ENCODE measurements around the gene F2R.
"Not testable (repeated sequence)": the region's sequence is repeated elsewhere in the genome, so short reads cannot be mapped to it uniquely, and the experiment has no call there.

The F2R gene

GRCh38 chr5:76720988-76721569 lies 5.2 kb downstream of the F2R start:
- no peak for DNase-seq

- DNase-seq, result no peak
Observed at GRCh38 chr5:76723266-76723665, 7.3 kb downstream of the F2R start.

GRCh38 chr5:76723906-76724305 lies 8.0 kb downstream of the F2R start:
- DNase-seq, result no peak

GRCh38 chr5:76724871-76725270 lies 8.9 kb downstream of the F2R start:
- no peak for DNase-seq

GRCh38 chr5:76728965-76729364 lies 13.0 kb downstream of the F2R start:
- no peak for DNase-seq

GRCh38 chr5:76729373-76730290 lies 13.7 kb downstream of the F2R start:
- no peak for DNase-seq

GRCh38 chr5:76732405-76733048 lies 16.6 kb downstream of the F2R start:
- no peak for DNase-seq

- DNase-seq, result no peak
Observed at GRCh38 chr5:76733049-76733417, 17.1 kb downstream of the F2R start.

GRCh38 chr5:76735762-76736545 lies 20.0 kb downstream of the F2R start:
- no peak for DNase-seq

- no peak for DNase-seq
Observed at GRCh38 chr5:76736679-76737556, 21.0 kb downstream of the F2R start.

- no peak for DNase-seq
Observed at GRCh38 chr5:76737846-76738245, 21.9 kb downstream of the F2R start.

- DNase-seq, result not testable (repeated sequence)
Observed at GRCh38 chr5:76741506-76741905, 25.6 kb downstream of the F2R start.

- no peak for DNase-seq
Observed at GRCh38 chr5:76742583-76742982, 26.7 kb downstream of the F2R start.

- DNase-seq, result no peak
Observed at GRCh38 chr5:76744632-76745031, 28.7 kb downstream of the F2R start.

- no peak for DNase-seq
Observed at GRCh38 chr5:76745670-76746069, 29.7 kb downstream of the F2R start.

GRCh38 chr5:76746677-76747076 lies 30.8 kb downstream of the F2R start:
- no peak for DNase-seq

GRCh38 chr5:76747706-76748105 lies 31.8 kb downstream of the F2R start:
- no peak for DNase-seq

GRCh38 chr5:76751291-76751690 lies 35.4 kb downstream of the F2R start:
- no peak for DNase-seq

GRCh38 chr5:76754668-76755078 lies 38.7 kb downstream of the F2R start:
- peak; percentile 10 for DNase-seq

GRCh38 chr5:76755779-76756637 lies 40.1 kb downstream of the F2R start:
- no peak for DNase-seq

GRCh38 chr5:76757049-76757448 lies 41.1 kb downstream of the F2R start:
- DNase-seq, result no peak
